Activated naive CD8-positive, alpha-beta T cell treated with anti-CD3 and anti-CD28 coated beads for 36 hours (primary cell): ENCODE measurements around the gene LYSET. TPM values are rescaled to one million over a fixed set of nuclear protein-coding genes. Genes with fewer than 3 reads are reported as not detected.
"Not testable (repeated sequence)": the region's sequence is repeated elsewhere in the genome, so short reads cannot be mapped to it uniquely, and the experiment has no call there.

ENCODE experiments used
- DNase-seq: peaks from one replicate; pipeline ENCODE4 v3.0.0; 2021
- H3K27ac Mint-ChIP-seq: one replicate; pipeline ENCODE4 v1.8.0; 2022; ENCODE audit warnings: mild to moderate bottlenecking, moderate library complexity, mixed read lengths
- H3K27me3 Mint-ChIP-seq: one replicate; pipeline ENCODE4 v1.8.0; 2022; ENCODE audit warnings: mild to moderate bottlenecking, mixed read lengths
- H3K36me3 Mint-ChIP-seq: one replicate; pipeline ENCODE4 v1.8.0; 2021; ENCODE audit warnings: mild to moderate bottlenecking, mixed read lengths
- H3K4me1 Mint-ChIP-seq: one replicate; pipeline ENCODE4 v1.8.0; 2021; ENCODE audit warnings: mixed read lengths
- H3K4me3 Mint-ChIP-seq: one replicate; pipeline ENCODE4 v1.8.0; 2022; ENCODE audit warnings: mild to moderate bottlenecking, moderate library complexity, mixed read lengths
- H3K9me3 Mint-ChIP-seq: one replicate; pipeline ENCODE4 v1.8.0; 2022; ENCODE audit warnings: mixed read lengths
- total RNA-seq, 2 experiments: library from RNA; stranded (reverse); gene quantifications; one replicate each; pipeline ENCODE4 v1.2.3, GENCODE V29; 2021

The LYSET gene
- total RNA-seq, 2 experiments from 2014 or later = 14.3 to 14.5 TPM

DNA sequence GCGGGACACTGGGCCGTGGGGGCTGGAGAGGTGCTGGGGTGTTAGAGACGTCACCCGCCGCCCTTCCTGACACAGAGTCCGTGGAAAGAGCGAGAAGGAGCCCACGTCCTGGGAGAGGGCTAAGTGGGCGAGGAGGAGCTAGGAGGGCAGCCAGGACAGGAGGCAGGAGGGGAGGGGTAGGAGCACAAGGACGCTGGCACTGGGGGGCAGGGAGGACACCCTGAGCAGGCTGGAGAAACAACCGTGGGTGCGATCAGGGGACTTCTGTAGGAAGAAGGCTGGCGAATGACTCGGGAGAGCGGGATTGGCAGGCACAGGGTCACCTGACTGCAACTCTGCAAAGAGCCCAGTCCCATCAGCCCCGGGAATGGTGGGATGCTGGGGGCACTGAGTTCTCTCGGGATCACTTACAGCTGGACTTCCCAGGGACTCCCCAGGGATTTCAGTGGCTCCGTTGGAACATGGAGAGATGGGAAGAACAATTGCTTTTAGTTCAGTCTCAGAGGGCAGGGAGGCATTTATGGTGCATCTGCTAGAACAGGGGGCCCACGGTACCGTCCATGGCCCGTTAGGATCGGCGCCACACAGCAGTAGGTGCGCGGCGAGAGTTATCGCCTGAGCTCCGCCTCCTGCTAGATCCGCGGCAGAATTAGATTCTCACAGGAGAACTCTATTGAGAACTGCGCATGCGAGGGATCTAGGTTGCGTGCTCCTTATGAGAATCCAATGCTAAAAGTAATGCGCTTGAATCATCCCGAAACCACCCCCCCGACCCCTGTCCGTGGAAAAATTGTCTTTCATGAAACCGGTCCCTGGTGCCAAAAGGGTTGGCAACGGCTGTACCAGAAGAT is 46.2 kb downstream of the LYSET start:
- Mint-ChIP-seq H3K4me1 (peaks cover 12% of the 10 kb centered on the region), H3K9me3 (no peaks in the 10 kb centered on the region), H3K27me3 (peaks cover 14% of the 10 kb centered on the region)

GRCh38 chr14:93232159-93232558 is 47.0 kb downstream of the LYSET start:
- Mint-ChIP-seq H3K36me3 (peaks cover 20% of the 10 kb centered on the region), H3K4me3 (peak overlapping the region; percentile 52), H3K27me3 (peaks cover 14% of the 10 kb centered on the region), H3K9me3 (no peaks in the 10 kb centered on the region), H3K27ac (no peak overlapping the region), H3K4me1 (peaks cover 14% of the 10 kb centered on the region)
- DNase-seq = no peak

More for the DNA sequence above, 46.2 kb downstream of the LYSET start:
- no peak overlapping the region for H3K27ac Mint-ChIP-seq
- DNase-seq = no peak
- H3K36me3 Mint-ChIP-seq = peaks cover 22% of the 10 kb centered on the region
- H3K4me3 Mint-ChIP-seq = peak overlapping the region; percentile 52

- DNase-seq, H3K9me3 Mint-ChIP-seq, H3K27ac Mint-ChIP-seq, H3K4me3 Mint-ChIP-seq: not testable (repeated sequence)
- Mint-ChIP-seq H3K4me1 (peaks cover 17% of the 10 kb centered on the region), H3K27me3 (peaks cover 14% of the 10 kb centered on the region), H3K36me3 (peaks cover 15% of the 10 kb centered on the region)
Measured at GRCh38 chr14:93233078-93233477, 48.0 kb downstream of the LYSET start.

DNA sequence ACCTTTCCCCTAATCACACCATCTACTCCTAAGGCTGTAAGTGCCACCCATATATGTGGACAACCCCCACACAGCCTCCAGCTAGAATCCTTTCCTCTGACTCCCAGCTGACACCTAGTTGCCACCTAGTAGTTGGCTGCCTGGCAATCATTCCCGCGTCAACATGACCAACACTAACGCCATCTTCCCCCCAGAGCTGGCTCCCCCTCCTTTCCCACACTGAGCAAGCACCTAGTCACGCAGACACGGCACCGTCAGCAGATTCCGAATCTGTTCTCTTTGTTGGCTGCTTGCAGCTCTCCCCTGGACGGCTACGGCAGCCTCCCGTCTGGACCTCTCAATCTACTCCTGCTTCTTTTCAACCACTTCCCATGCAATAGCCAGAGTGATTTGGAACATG is 49.7 kb downstream of the LYSET start:
- Mint-ChIP-seq H3K4me1 (peaks cover 17% of the 10 kb centered on the region), H3K36me3 (peaks cover 2% of the 10 kb centered on the region), H3K27ac (no peak overlapping the region), H3K4me3 (no peak overlapping the region), H3K9me3 (no peaks in the 10 kb centered on the region), H3K27me3 (peaks cover 14% of the 10 kb centered on the region)
- DNase-seq = no peak

Other genes with a start within 250 kb of the LYSET start
- 10 to 100 TPM; 87.0 to 87.4 TPM for gene ITPK1, start 69.4 kb upstream of the LYSET start, total RNA-seq
- gene MOAP1, start 420 bp upstream of the LYSET start, total RNA-seq = 10 to 100 TPM; 16.6 to 16.7 TPM
- 10 to 100 TPM; 20.3 to 21.3 TPM for gene GON7, start 21.7 kb downstream of the LYSET start, total RNA-seq
- 10 to 100 TPM; 41.3 to 41.6 TPM for gene UBR7, start 21.9 kb downstream of the LYSET start, total RNA-seq
- 10 to 100 TPM; 14.3 to 14.9 TPM for gene BTBD7, start 147.7 kb downstream of the LYSET start, total RNA-seq
- not detected for gene COX8C, start 161.9 kb downstream of the LYSET start, total RNA-seq
- under 1 TPM in 1 of 2 experiments, not detected in 1; 0.04 TPM for gene UNC79, start 245.6 kb downstream of the LYSET start, total RNA-seq